ENCODE results near the gene STK11IP.
A peak's percentile ranks its signal among the peaks of the same experiment; 100 is the strongest.

The STK11IP gene

GRCh38 chr2:219563271-219563928, 34.3 kb upstream of the STK11IP start:
- DNase-seq (ENCODE audit: low spot score), result no peak

GRCh38 chr2:219565130-219566080, 32.3 kb upstream of the STK11IP start:
- peak; percentile 34 for DNase-seq (ENCODE audit: low spot score)

GRCh38 chr2:219566640-219567039, 31.0 kb upstream of the STK11IP start:
- no peak for DNase-seq (ENCODE audit: low spot score)

GRCh38 chr2:219567131-219567530, 30.5 kb upstream of the STK11IP start:
- no peak for DNase-seq (ENCODE audit: low spot score)

- no peak for DNase-seq (ENCODE audit: low spot score)
These were observed 29.8 kb upstream of the STK11IP start for GRCh38 chr2:219567791-219568361.

GRCh38 chr2:219569041-219569440, 28.6 kb upstream of the STK11IP start:
- DNase-seq (ENCODE audit: low spot score), result no peak

GRCh38 chr2:219569635-219570034, 28.0 kb upstream of the STK11IP start:
- DNase-seq (ENCODE audit: low spot score), result no peak

GRCh38 chr2:219570194-219570923, 27.3 kb upstream of the STK11IP start:
- DNase-seq (ENCODE audit: low spot score), result peak; percentile 73

GRCh38 chr2:219570924-219571310, 26.7 kb upstream of the STK11IP start:
- DNase-seq (ENCODE audit: low spot score), result peak; percentile 35

- DNase-seq (ENCODE audit: low spot score), result peak; percentile 90
These were observed 26.1 kb upstream of the STK11IP start, which contains the start of gene OBSL1 for GRCh38 chr2:219571311-219572236. TSS of gene OBSL1 (minus strand) at chr2:219571539. CDS start at chr2:219571232, 307 bp downstream.

- no peak for DNase-seq (ENCODE audit: low spot score)
These were observed 25.2 kb upstream of the STK11IP start, which contains the start of gene INHA for GRCh38 chr2:219572237-219573001. TSS of gene INHA (plus strand) at chr2:219572310. CDS start at chr2:219572375, 65 bp downstream.

- DNase-seq (ENCODE audit: low spot score), result no peak
These were observed 24.5 kb upstream of the STK11IP start for GRCh38 chr2:219573166-219573565.

GRCh38 chr2:219574484-219575311, 23.0 kb upstream of the STK11IP start:
- no peak for DNase-seq (ENCODE audit: low spot score)

- DNase-seq (ENCODE audit: low spot score), result no peak
These were observed 21.8 kb upstream of the STK11IP start for GRCh38 chr2:219575566-219576504.

GRCh38 chr2:219576505-219577388, 20.9 kb upstream of the STK11IP start:
- peak; percentile 57 for DNase-seq (ENCODE audit: low spot score)

- DNase-seq (ENCODE audit: low spot score), result no peak
These were observed 18.6 kb upstream of the STK11IP start for GRCh38 chr2:219578811-219579613.
